ENCODE data around the gene CCDC157.

Gene CCDC157

GRCh38 chr22:30362651-30363281, 6.0 kb downstream of the CCDC157 start:
- TF ChIP-seq CTCF (conservative IDR thresholded peaks at IDR 0.05; ENCODE audit: control insufficient read depth, insufficient read depth, low read depth, low read length), result no peak
- no peak overlapping the region for H3K4me3 ChIP-seq (ENCODE audit: control insufficient read depth, low read depth, low read length)
- DNase-seq (ENCODE audit: low read depth), result no peak

DNA sequence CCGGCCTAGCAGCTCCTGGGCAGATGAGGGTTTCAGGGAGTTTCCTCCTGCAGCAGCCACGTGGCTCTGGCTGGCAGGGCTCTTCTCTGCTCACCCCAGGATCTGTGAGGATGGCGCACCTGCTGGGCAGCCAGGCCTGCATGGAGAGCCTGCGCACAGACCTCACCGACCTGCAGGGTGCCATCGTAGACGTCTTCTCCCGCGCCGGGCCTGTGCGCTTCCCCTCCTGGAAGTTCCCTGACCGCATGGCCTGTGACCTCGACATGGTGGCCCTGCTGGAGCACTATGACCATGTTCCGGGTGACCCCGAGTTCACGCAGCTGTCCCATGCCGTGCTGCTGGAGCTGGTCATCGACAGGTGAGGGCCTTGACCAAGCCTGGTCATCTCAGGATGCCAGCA, 9.1 kb downstream of the CCDC157 start:
- DNase-seq (ENCODE audit: low read depth), result no peak
- TF ChIP-seq CTCF (conservative IDR thresholded peaks at IDR 0.05; ENCODE audit: control insufficient read depth, insufficient read depth, low read depth, low read length), result no peak
- no peak overlapping the region for H3K4me3 ChIP-seq (ENCODE audit: control insufficient read depth, low read depth, low read length)

- no peak for TF ChIP-seq CTCF (conservative IDR thresholded peaks at IDR 0.05; ENCODE audit: control insufficient read depth, insufficient read depth, low read depth, low read length)
- H3K4me3 ChIP-seq (ENCODE audit: control insufficient read depth, low read depth, low read length), result no peak overlapping the region
- DNase-seq (ENCODE audit: low read depth), result no peak
Observed at GRCh38 chr22:30368420-30368819, 11.6 kb downstream of the CCDC157 start.

GRCh38 chr22:30370641-30371230, 13.9 kb downstream of the CCDC157 start:
- no peak overlapping the region for H3K4me3 ChIP-seq (ENCODE audit: control insufficient read depth, low read depth, low read length)
- no peak for TF ChIP-seq CTCF (conservative IDR thresholded peaks at IDR 0.05; ENCODE audit: control insufficient read depth, insufficient read depth, low read depth, low read length)
- no peak for DNase-seq (ENCODE audit: low read depth)

DNA sequence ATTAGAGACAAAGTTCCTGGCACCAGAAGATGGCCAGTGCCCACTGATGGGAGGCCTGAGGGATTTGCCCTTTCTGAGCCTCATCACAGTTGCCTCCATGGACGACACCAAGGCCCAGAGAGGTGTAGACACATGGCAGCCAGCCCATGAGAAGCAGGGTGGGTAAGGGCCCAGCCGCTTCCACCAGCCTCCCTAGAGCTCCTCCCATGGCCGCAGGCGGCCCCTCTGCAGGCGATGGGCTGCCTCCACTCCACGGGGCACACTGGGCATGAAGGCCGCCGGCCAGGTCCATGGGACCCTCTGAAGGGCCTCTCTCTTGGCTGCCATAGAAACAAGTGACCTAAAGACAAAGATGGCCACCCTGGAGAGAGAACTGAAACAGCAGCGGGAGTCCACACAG, 14.5 kb downstream of the CCDC157 start:
- H3K4me3 ChIP-seq (ENCODE audit: control insufficient read depth, low read depth, low read length), result no peak overlapping the region
- no peak for DNase-seq (ENCODE audit: low read depth)
- no peak for TF ChIP-seq CTCF (conservative IDR thresholded peaks at IDR 0.05; ENCODE audit: control insufficient read depth, insufficient read depth, low read depth, low read length)

DNA sequence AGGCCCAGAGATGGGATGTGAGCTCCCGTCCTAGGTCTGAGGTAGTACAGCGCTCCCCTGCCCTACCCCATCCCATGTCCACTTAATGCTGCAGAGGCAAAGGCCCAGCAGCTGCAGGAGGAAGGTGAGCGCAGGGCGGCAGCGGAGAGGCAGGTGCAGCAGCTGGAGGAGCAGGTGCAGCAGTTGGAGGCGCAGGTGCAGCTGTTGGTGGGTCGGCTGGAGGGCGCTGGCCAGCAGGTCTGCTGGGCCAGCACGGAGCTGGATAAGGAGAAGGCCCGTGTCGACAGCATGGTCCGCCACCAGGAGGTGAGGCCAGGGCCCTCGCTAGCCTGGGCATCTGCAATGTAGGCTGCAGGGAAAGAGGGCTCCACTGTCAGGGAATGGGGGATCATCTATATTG, 15.2 kb downstream of the CCDC157 start:
- TF ChIP-seq CTCF (conservative IDR thresholded peaks at IDR 0.05; ENCODE audit: control insufficient read depth, insufficient read depth, low read depth, low read length), result no peak
- H3K4me3 ChIP-seq (ENCODE audit: control insufficient read depth, low read depth, low read length), result no peak overlapping the region
- DNase-seq (ENCODE audit: low read depth), result no peak
